HCT116 (cell line): ENCODE data around the gene KIR2DL3. TPM values are rescaled to one million over a fixed set of nuclear protein-coding genes. Genes with fewer than 3 reads are reported as not detected.

ENCODE experiments used
- ATAC-seq: fragments of 200-7000 bp; cut with Tn5 transposase; 2 replicates; pipeline ENCODE4 v1.9.1; 2020; ENCODE audit warnings: mild to moderate bottlenecking, moderate library complexity
- BruUV-seq: library from RNA; stranded (reverse); fragments of 400-500 nt; replicated peaks from 2 replicates; lab custom pipeline; 2021; lab: Mats Ljungman, UMichigan
- CTCF ChIA-PET: fragments of 300-600 bp; sonication (Branson Sonifier 250); formaldehyde crosslinking; loops from one replicate; lab custom pipeline; 2021; ENCODE audit warnings: antibody characterized with exemption; lab: Charles Lee
- POLR2A ChIA-PET: fragments of 300-600, 350-600 bp; sonication (Branson Sonifier 250); formaldehyde crosslinking; loops from one replicate; lab custom pipeline; 2021; ENCODE audit warnings: antibody characterized with exemption; lab: Charles Lee
- RAD21 ChIA-PET, 2 experiments: fragments of 300-600 bp; sonication (Branson Sonifier 250); formaldehyde crosslinking; loops; one replicate each; lab custom pipeline; 2023; ENCODE audit warnings: low total read pairs in 2 of 2; ENCODE audit not compliant: uncharacterized antibody in 2 of 2, unreplicated experiment in 2 of 2, low non-redundant PET in 1 of 2; lab: Charles Lee
- DNase-seq: peaks from one replicate; pipeline ENCODE4 v3.0.0-alpha.2; 2010; ENCODE audit warnings: low read depth, low spot score
- H2AFZ ChIP-seq: fragments of 200-600 bp; shearing (Covaris generic), sonication (generic); 2 replicates; pipeline ENCODE4 v1.6.1; 2017; ENCODE audit warnings: low read depth, mixed run types, mixed read lengths, antibody characterized with exemption, low read length; ENCODE audit not compliant: poor library complexity, severe bottlenecking
- H3K27ac ChIP-seq: 2 replicates; pipeline ENCODE4 v1.5.1; 2012; ENCODE audit warnings: low read depth, low read length
- H3K27me3 ChIP-seq: fragments of 200-600 bp; sonication (generic); 2 replicates; pipeline ENCODE4 v1.6.1; 2016; ENCODE audit warnings: mixed run types, low read length, mixed read lengths; ENCODE audit not compliant: insufficient read depth
- H3K36me3 ChIP-seq, 2 experiments: fragments of 200-500 bp in 1 of 2; fragments of 200-600 bp in 1 of 2; sonication (Bioruptor generic) in 1 of 2; sonication (generic) in 1 of 2; 2 replicates each; pipeline versions ENCODE4 v1.5.1 to v1.6.1; 2014 to 2016; ENCODE audit warnings: low read length in 2 of 2, inconsistent platforms in 1 of 2, mixed read lengths in 1 of 2, mixed run types in 1 of 2; ENCODE audit not compliant: insufficient read depth in 2 of 2, control insufficient read depth in 1 of 2
- H3K4me1 ChIP-seq, 2 experiments: fragments of 200-600 bp in 1 of 2; sonication (generic) in 1 of 2; 2 replicates each; pipeline versions ENCODE4 v1.5.1 to v1.6.1; 2012 to 2017; ENCODE audit warnings: low read length in 2 of 2, inconsistent platforms in 1 of 2, mild to moderate bottlenecking in 1 of 2, mixed read lengths in 1 of 2, mixed run types in 1 of 2, moderate library complexity in 1 of 2; ENCODE audit not compliant: insufficient read depth in 2 of 2, control insufficient read depth in 1 of 2
- H3K4me2 ChIP-seq: fragments of 200-600 bp; sonication (generic); 2 replicates; pipeline ENCODE4 v1.6.1; 2017; ENCODE audit warnings: mixed run types, low read length, mixed read lengths
- H3K4me3 ChIP-seq, 2 experiments: fragments of 200-600 bp in 1 of 2; sonication (generic) in 1 of 2; replicated peaks in 1 of 2; 2 replicates each; pipeline ENCODE4 v1.5.1; 2011 to 2016; ENCODE audit warnings: low read length in 2 of 2, control low read depth in 1 of 2, low read depth in 1 of 2, mild to moderate bottlenecking in 1 of 2, mixed read lengths in 1 of 2, mixed run types in 1 of 2
- H3K79me2 ChIP-seq: fragments of 200-600 bp; sonication (generic); 2 replicates; pipeline ENCODE4 v1.6.1; 2017; ENCODE audit warnings: mild to moderate bottlenecking, mixed run types, low read length, moderate library complexity, mixed read lengths; ENCODE audit not compliant: insufficient read depth
- H3K9ac ChIP-seq: fragments of 200-600 bp; sonication (generic); 2 replicates; pipeline ENCODE4 v1.6.1; 2016; ENCODE audit warnings: low read length, mixed read lengths
- H3K9me2 ChIP-seq: fragments of 200-600 bp; sonication (generic), shearing (Covaris generic); 2 replicates; pipeline ENCODE4 v1.6.1; 2017; ENCODE audit warnings: mixed run types, mild to moderate bottlenecking, moderate library complexity; ENCODE audit not compliant: insufficient read depth
- H3K9me3 ChIP-seq, 2 experiments: fragments of 200-500 bp in 1 of 2; fragments of 200-600 bp in 1 of 2; sonication (Bioruptor generic) in 1 of 2; sonication (generic) in 1 of 2; 2 replicates each; pipeline ENCODE4 v1.6.1; 2014 to 2017; ENCODE audit warnings: low read length in 2 of 2, mixed read lengths in 2 of 2, inconsistent platforms in 1 of 2, low read depth in 1 of 2, mild to moderate bottlenecking in 1 of 2, mixed run types in 1 of 2, moderate library complexity in 1 of 2; ENCODE audit not compliant: control insufficient read depth in 1 of 2, insufficient read depth in 1 of 2
- H4K20me1 ChIP-seq: fragments of 200-600 bp; sonication (generic), shearing (Covaris generic); 2 replicates; pipeline ENCODE4 v1.6.1; 2017; ENCODE audit warnings: mixed run types, mild to moderate bottlenecking, moderate library complexity; ENCODE audit not compliant: insufficient read depth
- ATF3 ChIP-seq: IDR thresholded peaks from 2 replicates; pipeline ENCODE4 v1.6.1; 2012
- CBX3 ChIP-seq: IDR thresholded peaks from 2 replicates; pipeline ENCODE4 v1.6.1; 2012; ENCODE audit warnings: low read depth
- CEBPB ChIP-seq: IDR thresholded peaks from 2 replicates; pipeline ENCODE4 v1.6.1; 2012; ENCODE audit warnings: low read depth
- CTCF ChIP-seq, 3 experiments: fragments of 200-600 bp in 1 of 3; sonication (generic) in 1 of 3; IDR thresholded peaks in 2 of 3; conservative IDR thresholded peaks in 1 of 3; 2 replicates each; pipeline ENCODE4 v1.5.1; 2012 to 2017; ENCODE audit warnings: low read depth in 2 of 3, low read length in 2 of 3, antibody characterized with exemption in 1 of 3, borderline replicate concordance in 1 of 3, control low read depth in 1 of 3, mild to moderate bottlenecking in 1 of 3, mixed read lengths in 1 of 3, mixed run types in 1 of 3, moderate library complexity in 1 of 3; ENCODE audit not compliant: insufficient read depth in 1 of 3
- EZH2 ChIP-seq: fragments of 200-600 bp; sonication (generic); IDR thresholded peaks from 2 replicates; pipeline ENCODE4 v1.6.1; 2017; ENCODE audit warnings: antibody characterized with exemption, mixed run types
- JUND ChIP-seq: IDR thresholded peaks from 2 replicates; pipeline ENCODE4 v1.6.1; 2012
- SIN3A ChIP-seq: IDR thresholded peaks from 2 replicates; pipeline ENCODE4 v1.6.1; 2012; ENCODE audit warnings: low read depth
- SP1 ChIP-seq: IDR thresholded peaks from 2 replicates; pipeline ENCODE4 v1.6.1; 2012; ENCODE audit warnings: low read depth
- TCF7L2 ChIP-seq: IDR thresholded peaks from 2 replicates; pipeline ENCODE4 v1.7.0; 2011; ENCODE audit warnings: borderline replicate concordance, inconsistent platforms; ENCODE audit not compliant: insufficient read depth, insufficient read length; ENCODE audit errors: extremely low read depth
- YY1 ChIP-seq: IDR thresholded peaks from 2 replicates; pipeline ENCODE4 v1.6.1; 2011; ENCODE audit warnings: low read length, low read depth, moderate library complexity, mild to moderate bottlenecking; ENCODE audit not compliant: insufficient replicate concordance; ENCODE audit errors: extremely low read depth
- ZBTB33 ChIP-seq: IDR thresholded peaks from 2 replicates; pipeline ENCODE4 v1.6.1; 2011; ENCODE audit warnings: mild to moderate bottlenecking, low read length, moderate library complexity; ENCODE audit not compliant: insufficient replicate concordance; ENCODE audit errors: extremely low read depth
- ZNF274 ChIP-seq: fragments of 200-500 bp; sonication (Bioruptor generic); IDR thresholded peaks from 2 replicates; pipeline ENCODE4 v1.6.1; 2014; ENCODE audit warnings: mild to moderate bottlenecking, low read depth, low read length, inconsistent platforms
- intact Hi-C: fragments of 100-400 bp; cut with micrococcal nuclease; formaldehyde crosslinking; loops from 2 replicates; pipeline ENCODE4 v1.10.0; 2022
- total RNA-seq: library from RNA; stranded (reverse); gene quantifications from one replicate; pipeline ENCODE4 v1.2.1, GENCODE V29; 2021; ENCODE audit not compliant: unreplicated experiment

The KIR2DL3 gene
- total RNA-seq, 1 experiment from 2014 or later = not detected

- TF ChIP-seq CTCF (IDR thresholded peaks at IDR 0.05 in 2 of 3, conservative IDR thresholded peaks at IDR 0.05 in 1 of 3; ENCODE audit: borderline replicate concordance in 1 of 3, insufficient read depth in 1 of 3, low read depth in 2 of 3, low read length in 2 of 3) (no peak), CEBPB (no peak)
Measured at GRCh38 chr19:54692298-54692615, 46.1 kb upstream of the KIR2DL3 start (continued).

- intact Hi-C loops = no loop called here
- no peaks in the 10 kb centered on the region for H3K9me2 ChIP-seq
- H3K9ac ChIP-seq = no peak overlapping the region
- ATAC-seq (no peak), DNase-seq (no peak)
- no peak for TF ChIP-seq ZNF274
- no peak for TF ChIP-seq EZH2
- TF ChIP-seq CEBPB = no peak
- no peak for TF ChIP-seq SIN3A
- no peak for TF ChIP-seq YY1
- no peak for TF ChIP-seq SP1
- no peak for TF ChIP-seq TCF7L2
- TF ChIP-seq ATF3 = no peak
- no peak for TF ChIP-seq JUND
- TF ChIP-seq ZBTB33 = no peak
- no peak for TF ChIP-seq CBX3
- TF ChIP-seq CTCF (IDR thresholded peaks at IDR 0.05 in 2 of 3, conservative IDR thresholded peaks at IDR 0.05 in 1 of 3; ENCODE audit: borderline replicate concordance in 1 of 3, insufficient read depth in 1 of 3, low read depth in 2 of 3, low read length in 2 of 3) = no peak
- H3K27me3 ChIP-seq = peaks cover 19% of the 10 kb centered on the region
- no peaks in the 10 kb centered on the region for H3K9me3 ChIP-seq
- RAD21 ChIA-PET = no interaction called here
- BruUV-seq = no TSS peak
- H4K20me1 ChIP-seq = no peaks in the 10 kb centered on the region
- no peaks in the 10 kb centered on the region for H3K36me3 ChIP-seq
- H3K27ac ChIP-seq = no peak overlapping the region
- H2AFZ ChIP-seq = no peak overlapping the region
- no peak overlapping the region for H3K4me3 ChIP-seq
- POLR2A ChIA-PET = no interaction called here
- H3K79me2 ChIP-seq = no peaks in the 10 kb centered on the region
- CTCF ChIA-PET = no interaction called here
- H3K4me1 ChIP-seq = no peaks in the 10 kb centered on the region
- H3K4me2 ChIP-seq = no peak overlapping the region
Measured at GRCh38 chr19:54694648-54695047, 43.7 kb upstream of the KIR2DL3 start.
